ENCODE measurements around the gene ADAMTSL4.

DNA sequence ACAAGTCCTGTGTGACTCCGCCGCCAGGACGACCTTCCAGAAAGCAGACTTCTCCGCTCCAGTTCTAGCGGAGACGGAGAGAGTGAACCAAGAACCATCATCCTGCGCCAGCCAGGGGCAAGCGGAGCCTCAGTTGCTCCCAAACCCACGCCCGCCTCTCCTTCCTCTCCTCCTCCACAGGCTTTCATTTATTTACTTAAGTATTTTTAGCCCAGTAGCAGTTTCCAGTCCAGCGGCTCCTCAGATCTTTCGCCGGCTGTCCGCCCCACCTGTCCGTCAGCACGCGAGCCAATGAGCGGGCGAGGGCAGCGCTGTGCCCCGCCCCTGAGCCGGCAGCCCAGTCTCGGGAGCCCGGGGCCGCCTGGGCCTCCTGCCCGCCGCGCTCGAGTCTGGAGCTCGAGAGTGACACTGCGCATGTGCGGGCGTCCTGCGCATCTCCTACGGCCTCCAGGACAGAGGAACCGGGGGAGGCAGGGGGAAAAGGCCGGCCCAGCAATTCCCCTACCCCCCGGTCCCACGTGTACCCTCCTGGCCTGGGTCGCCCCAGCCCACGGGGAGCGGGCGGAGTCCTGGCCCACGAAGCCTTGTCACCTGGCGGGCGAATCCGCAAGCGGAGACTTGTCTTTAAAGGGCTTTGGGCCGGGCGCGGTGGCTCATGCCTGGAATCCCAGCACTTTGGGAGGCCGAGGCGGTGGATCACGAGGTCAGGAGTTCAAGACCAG lies 33.7 kb upstream of the ADAMTSL4 start, which contains the start of gene FALEC:
- TF ChIP-seq, protein P1, sequence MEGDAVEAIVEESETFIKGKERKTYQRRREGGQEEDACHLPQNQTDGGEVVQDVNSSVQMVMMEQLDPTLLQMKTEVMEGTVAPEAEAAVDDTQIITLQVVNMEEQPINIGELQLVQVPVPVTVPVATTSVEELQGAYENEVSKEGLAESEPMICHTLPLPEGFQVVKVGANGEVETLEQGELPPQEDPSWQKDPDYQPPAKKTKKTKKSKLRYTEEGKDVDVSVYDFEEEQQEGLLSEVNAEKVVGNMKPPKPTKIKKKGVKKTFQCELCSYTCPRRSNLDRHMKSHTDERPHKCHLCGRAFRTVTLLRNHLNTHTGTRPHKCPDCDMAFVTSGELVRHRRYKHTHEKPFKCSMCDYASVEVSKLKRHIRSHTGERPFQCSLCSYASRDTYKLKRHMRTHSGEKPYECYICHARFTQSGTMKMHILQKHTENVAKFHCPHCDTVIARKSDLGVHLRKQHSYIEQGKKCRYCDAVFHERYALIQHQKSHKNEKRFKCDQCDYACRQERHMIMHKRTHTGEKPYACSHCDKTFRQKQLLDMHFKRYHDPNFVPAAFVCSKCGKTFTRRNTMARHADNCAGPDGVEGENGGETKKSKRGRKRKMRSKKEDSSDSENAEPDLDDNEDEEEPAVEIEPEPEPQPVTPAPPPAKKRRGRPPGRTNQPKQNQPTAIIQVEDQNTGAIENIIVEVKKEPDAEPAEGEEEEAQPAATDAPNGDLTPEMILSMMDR (IDR thresholded peaks at IDR 0.05; ENCODE audit: insufficient read depth, low read depth, low read length): no peak
- no peak for TF ChIP-seq EZH2 (IDR thresholded peaks at IDR 0.05; ENCODE audit: insufficient read depth, low read length)

All from astrocyte (in vitro differentiated cells and primary cell).